Hematopoietic multipotent progenitor cell treated with erythropoietin and hydrocortisone succinate and interleukin-3 and kit ligand, for 15 days (in vitro differentiated cells): ENCODE data around the gene LSM3.

ENCODE experiments used
- DNase-seq: peaks from one replicate; pipeline ENCODE4 v3.0.0-alpha.2; 2015; ENCODE audit warnings: low spot score

LSM3 gene

DNA sequence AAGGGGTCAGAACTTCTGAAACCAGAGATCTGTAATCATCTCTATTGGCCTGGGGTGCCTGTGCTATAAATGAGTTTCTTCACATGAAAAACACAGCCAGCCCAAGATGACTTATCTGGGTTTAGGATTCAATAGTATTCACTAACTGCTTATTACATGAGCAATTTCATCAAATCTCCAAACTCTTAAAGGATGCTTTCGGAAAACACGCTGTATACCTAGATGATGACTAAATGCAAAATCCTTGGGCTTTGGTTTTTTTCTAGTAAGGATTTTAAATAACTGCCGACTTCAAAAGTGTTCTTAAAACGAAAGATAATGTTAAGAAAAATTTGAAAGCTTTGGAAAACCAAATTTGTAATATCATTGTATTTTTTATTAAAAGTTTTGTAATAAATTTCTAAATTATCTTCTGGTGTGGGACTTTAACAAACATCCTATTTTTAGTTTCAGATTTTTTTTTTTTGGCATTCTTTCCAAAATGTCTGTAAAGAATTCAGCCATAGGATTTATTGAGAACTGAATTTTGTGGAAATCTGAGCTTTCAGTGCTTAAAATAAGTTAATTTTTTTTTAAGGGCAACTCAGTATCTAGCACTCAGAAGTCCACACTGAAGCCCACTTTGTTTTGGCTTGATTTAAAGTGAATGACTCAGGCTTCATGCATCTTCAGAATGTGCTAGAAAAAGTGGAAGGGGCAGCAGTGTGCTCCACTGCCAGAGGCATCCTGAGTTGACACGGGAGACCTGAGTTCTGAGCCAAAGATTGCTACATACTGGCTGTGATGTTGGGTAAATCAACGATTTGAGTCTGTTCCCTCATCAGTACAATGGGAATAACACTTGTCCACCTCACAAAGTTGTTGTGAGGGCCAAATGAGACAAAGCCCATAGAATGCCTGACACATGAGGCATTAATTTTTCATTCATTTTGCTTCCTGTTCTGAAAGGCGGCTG lies 35.1 kb upstream of the LSM3 start:
- no peak for DNase-seq

GRCh38 chr3:14144423-14145075 lies 34.1 kb upstream of the LSM3 start:
- DNase-seq: peak; percentile 35

- DNase-seq: no peak
Measured at GRCh38 chr3:14145236-14145635, 33.4 kb upstream of the LSM3 start.

GRCh38 chr3:14145670-14146380 lies 32.8 kb upstream of the LSM3 start:
- no peak for DNase-seq

DNA sequence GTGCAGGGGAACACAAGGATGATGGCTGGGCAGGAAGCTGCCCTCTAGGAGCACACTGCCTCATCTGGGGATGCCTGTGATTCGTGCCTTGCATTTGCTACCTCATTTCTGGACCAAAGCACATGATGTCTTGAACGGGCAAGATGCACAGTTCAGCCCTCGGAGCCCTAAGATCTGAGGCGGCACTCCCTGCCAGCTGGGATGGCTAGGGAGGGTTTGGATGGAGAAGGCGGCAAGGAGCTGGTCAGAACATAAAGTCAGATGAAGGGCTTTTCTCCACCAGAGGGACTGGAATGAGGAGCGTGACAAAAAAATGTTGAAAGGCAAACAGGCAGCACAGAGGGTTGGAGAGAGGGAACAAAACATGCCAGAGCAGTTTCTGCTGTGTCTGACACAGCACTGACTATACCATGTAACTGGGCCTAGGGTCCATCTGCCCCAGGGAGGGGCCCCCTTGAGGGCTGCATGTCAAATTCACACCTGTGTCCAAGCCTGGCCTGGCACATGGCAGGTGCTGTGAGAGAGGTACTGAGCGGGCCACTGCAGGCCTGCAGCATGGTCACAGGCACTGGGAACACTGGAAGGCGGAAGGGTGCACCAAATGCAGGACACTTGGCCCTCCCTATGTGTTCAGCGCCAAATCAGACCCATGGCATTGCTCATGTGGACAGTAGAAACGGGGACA lies 32.1 kb upstream of the LSM3 start:
- no peak for DNase-seq

GRCh38 chr3:14147066-14147435 lies 31.6 kb upstream of the LSM3 start:
- no peak for DNase-seq

DNA sequence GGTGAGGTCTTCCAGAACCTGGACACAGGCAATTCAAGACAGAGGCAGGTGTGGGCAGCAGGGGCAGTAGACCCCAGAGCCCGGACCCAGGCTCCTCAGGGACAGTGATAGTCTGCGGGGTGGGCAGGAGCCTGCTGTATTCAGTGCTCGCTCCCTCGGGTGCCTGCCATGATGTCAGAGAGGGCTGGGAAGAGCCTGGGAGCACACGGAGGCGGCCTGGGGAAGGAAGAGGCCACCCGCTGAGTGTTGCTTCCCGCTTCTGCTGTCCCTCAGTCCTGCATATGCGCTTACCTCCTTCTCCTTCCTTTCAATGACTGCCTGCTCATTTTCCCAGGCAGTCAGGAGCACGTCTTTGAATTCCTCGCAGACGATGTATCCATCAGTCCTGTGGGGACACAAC lies 31.0 kb upstream of the LSM3 start:
- DNase-seq: no peak

- no peak for DNase-seq
Measured at GRCh38 chr3:14148041-14148985, 30.3 kb upstream of the LSM3 start.

DNA sequence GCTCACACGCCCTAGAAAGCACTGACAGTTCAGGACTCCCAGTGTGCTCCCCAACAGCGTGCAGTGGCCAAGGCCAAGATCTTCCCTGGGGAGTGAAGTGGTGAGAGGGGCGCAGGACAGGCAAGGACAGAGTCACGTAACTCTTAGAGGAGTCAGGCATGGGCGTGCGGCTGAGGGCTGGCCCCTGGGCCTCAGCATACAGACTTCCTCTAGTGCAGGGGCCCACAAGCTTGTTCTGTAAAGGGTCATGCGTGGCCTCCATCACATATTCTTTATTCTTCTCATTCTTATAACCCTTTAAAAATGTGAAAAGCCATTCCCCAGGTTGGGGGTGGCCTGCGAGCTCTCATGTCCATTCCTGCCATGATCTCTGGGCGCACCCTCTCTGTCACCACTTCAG lies 28.5 kb upstream of the LSM3 start:
- no peak for DNase-seq

GRCh38 chr3:14150491-14151230 lies 28.0 kb upstream of the LSM3 start:
- no peak for DNase-seq

- no peak for DNase-seq
Measured at GRCh38 chr3:14151471-14152083, 27.0 kb upstream of the LSM3 start.

DNA sequence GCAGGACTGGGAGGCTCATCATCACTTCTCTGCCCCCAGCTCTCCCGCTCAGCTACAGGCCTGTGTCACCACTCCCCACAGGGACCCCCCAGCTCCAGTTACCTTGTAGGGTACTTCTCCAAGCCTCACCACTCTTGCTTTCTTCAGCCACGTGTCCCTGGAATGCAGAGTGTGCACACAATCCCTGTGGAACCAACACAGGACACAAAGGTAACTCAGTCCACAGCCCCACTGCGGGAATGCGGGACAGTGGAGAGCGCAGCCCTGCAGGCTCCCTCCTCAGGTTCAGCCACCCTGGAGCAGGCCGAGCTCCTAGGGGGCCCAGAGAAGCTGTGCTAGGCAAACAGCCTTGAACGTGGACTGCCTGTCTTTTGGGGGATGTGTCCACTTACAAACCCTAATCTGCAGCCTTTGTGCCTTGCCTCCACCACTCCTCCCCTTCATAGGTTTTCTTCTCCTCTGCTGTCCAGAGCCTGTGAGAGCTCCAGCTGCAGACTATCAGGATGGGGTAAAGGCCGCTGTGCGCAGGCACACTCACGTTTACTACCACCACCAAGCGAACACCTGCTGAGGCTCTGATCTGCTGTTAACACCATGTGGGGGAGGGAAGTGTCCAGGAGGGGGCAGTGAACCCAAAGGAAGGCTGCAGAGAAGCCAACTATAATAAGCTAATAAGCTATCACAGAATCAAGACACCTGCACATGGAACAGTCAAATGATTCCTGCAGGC lies 26.2 kb upstream of the LSM3 start:
- DNase-seq: peak; percentile 16

- no peak for DNase-seq
Measured at GRCh38 chr3:14152963-14153355, 25.7 kb upstream of the LSM3 start.

DNA sequence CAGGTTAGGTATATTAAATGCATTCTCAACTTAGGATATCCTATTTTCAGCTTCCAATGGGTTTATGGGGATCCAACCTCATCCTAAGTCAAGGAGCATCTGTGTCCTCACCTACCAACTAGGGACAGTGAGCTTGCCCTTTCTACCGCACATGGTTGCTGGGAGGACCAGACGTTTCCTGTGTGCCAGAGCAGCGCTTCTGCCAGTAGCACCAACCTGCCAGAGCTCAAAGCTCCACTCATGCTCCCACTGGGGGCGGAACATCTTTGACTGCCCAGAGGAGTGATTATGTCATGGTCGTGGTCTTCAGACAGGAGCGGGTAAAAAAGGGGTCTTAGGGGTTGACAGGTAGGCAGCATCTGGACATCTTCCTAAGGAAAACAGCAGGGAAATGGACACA lies 25.0 kb upstream of the LSM3 start:
- DNase-seq: no peak

DNA sequence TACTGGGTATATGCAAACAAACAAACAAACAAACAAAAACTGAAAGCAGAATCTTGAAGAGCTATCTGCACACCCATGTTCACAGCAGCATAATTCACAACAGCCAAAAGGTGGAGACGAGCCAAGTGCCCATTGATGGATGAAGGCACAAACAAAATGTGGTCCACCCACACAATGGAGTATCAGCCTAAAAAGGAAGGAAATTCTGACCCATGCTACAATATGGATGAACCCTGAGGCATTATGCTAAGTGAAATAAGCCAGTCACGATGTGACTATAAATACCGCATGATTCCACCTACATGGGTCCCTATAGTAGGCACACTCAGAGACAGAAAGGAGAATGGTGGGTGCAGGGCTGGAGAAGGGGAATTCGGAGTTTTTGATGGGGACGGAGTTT lies 24.3 kb upstream of the LSM3 start:
- no peak for DNase-seq

DNA sequence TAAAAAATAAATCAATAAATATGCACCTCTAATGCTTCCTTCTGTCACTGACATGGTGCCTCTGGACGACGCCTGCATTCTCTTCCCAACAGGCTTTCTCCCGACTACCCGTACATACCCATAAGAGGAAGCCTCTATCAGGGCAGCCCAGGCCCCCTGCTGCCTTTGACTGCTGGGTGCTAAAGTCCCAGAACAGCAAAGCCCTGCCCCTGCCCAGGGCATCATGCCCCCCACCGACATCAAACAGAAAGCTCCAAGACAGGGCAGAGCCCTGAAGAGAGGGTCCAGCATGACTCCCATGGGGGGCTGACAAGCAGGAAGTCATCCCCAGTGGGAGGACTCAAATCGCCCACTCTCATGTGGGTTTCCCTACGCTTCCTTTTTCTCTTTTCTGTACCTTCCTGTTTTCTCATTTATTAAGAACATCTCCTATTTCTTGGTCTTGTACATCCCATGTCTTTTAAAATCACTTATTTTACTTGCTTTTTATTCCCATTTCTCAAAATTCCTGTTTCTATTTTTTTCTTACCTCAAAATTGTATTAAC lies 23.6 kb upstream of the LSM3 start:
- DNase-seq: no peak

DNA sequence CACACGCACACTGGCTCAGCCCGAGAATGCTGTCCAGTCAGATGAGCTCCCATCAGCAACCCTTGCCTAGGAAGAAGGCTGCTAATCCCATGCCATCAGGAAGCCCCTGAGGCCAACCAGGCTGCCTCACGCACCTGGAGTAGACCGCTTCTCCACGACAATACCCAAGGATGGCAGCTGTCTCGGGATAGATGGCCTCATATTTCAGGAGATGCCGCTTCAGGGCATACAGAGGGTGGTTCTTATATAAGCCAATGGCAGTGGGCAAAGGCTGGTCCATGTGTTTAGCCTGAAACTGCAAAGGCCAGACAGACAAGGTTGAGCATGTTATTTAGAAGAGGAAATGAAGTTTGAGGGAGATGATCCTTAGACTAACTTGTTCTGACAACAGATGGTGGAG lies 22.4 kb upstream of the LSM3 start:
- no peak for DNase-seq

DNA sequence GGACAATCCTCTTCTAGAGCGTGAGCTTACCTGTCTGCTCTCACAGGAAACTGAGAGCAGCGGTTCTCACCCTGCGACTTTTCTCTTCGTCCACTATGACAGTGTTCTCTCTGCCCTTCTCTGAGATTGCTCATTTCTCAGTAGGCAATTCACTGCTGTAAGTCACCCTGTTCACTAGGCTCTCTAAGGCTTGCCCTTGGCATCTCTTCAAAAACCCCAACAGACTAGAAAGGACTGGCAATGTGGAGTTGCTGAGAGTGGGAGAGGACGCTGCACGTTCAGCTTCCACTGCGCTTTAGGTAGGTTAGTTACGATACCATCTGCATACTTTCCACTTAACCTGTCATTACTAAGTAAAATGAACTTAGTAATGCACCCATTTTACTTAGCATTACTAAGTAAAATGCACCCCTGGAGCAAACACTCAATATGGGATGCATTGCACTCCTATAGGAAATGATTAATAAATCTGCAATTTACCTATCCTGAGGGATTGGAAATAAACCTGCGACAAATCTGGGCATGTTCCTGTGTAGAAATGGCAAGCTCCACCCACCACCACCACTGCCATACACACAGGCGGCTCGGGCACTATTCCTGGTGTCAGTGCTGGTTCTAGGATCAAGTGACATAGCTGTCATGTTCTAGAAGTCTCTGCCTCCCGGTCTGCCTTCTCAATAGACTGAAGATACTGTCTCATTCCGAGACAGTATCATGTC lies 21.6 kb upstream of the LSM3 start:
- no peak for DNase-seq
